ENCODE data around the gene TMEM144.
A peak's percentile ranks its signal among the peaks of the same experiment; 100 is the strongest.
"Not testable (repeated sequence)": the region's sequence is repeated elsewhere in the genome, so short reads cannot be mapped to it uniquely, and the experiment has no call there.

Gene TMEM144

DNA sequence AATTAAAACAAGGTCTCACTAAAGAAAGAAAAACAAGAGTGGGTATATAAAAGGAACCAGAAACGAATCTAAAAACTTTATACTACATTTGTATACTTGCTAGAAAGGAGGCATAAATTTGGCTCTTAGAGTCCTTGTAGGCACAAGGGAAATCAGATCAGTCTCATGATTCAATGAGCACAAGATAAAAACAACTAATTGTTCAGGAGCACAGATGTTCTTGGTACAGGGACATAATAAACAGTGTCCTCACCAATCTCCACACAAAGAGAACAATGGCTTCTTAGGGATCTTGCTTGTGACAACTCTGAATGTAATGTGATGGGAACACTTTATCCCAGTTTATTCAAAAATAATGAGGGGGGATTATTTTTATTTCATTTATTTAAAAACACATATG is 28.3 kb downstream of the TMEM144 start:
- DNase-seq = no peak

DNA sequence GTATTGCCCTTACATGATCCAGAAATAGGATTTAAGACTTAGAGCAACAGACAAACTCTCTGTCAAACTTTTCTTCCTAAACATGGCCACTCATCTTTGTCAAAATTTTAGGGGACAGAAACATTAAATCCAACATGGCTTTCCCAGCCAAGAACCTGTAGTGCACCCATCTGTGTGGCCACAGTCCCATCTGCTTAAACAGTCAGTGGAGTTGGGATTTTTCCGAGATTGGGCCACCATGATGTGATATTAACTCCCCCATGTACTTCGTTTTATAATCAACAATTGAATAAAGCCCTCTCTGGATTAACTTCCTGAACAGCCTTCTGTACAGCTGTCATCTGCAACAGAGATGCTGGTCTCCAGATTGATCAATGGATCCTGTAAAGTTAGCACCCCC is 28.9 kb downstream of the TMEM144 start:
- no peak for DNase-seq

- no peak for DNase-seq
These were observed 32.8 kb downstream of the TMEM144 start for GRCh38 chr4:158243071-158243470.

DNA sequence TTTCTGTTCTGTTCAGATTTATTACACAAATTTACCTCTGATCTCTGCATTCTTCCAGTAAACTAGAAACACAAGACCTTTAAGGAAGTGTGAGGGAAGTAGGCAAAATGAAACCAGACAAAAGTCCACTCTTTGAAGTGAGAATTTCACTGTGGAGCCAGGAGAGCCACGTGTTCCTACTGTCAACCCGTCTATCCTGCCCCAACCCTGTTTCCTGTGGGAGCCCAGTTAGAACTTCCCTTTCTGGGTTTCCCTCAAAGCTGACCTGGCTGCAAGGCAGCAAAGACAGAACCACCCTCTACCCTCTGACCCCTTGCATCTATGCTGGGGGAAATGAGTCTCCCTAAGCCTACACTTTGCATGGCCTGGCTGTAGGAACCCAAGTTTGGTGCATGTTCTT is 40.0 kb downstream of the TMEM144 start:
- no peak for DNase-seq

GRCh38 chr4:158253350-158253980 is 43.2 kb downstream of the TMEM144 start:
- peak; percentile 66 for DNase-seq

GRCh38 chr4:158254292-158254691 is 44.0 kb downstream of the TMEM144 start:
- no peak for DNase-seq

GRCh38 chr4:158255727-158256324 is 45.5 kb downstream of the TMEM144 start:
- peak; percentile 57 for DNase-seq

DNA sequence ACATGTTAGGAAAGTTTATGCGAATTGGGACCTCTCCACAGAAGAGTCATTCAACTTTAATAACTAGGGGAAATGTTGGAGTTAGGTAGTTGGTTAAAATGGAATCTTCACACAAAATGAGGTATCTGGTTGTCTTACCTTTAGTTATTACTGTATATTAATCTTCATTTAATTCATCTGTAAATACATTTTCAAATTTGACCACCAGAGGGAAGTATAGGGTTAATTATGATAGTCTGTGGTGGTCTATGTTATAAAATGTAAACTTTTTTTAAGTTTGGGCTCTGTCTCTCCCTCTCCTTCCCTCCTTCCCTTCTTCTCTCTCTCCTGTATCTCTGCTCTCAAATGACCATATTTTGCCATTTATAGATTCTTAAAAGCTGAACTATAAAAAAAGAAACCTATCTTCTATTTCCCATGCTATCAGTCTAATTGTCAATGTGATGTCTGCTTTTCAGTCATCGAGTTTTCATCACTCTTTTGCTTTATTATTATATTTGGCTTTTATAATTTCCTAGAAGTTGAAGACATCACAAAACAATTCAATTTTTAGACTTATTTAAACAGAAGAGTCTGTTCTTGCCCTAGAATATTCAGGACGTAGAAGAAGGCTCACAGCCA is 49.8 kb downstream of the TMEM144 start:
- peak; percentile 47 for DNase-seq

DNA sequence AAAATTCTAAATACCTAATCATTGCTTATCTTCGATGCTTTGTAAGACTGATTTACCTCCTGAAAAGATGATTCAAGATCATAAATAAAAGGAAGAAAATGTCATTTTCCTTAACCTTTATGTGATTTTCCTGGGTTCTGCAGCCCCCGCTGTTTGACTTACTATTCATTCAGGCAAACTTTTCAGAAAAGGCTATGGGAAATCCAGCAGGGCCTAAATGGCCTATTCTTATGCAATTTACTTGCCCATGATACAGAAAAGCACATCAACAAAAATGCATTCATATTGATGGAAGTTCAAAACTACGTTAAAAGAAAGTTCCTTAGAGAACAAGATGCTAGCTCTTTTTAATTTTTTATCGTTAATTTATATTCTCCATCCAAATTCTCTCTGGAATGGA is 51.2 kb downstream of the TMEM144 start:
- no peak for DNase-seq

DNA sequence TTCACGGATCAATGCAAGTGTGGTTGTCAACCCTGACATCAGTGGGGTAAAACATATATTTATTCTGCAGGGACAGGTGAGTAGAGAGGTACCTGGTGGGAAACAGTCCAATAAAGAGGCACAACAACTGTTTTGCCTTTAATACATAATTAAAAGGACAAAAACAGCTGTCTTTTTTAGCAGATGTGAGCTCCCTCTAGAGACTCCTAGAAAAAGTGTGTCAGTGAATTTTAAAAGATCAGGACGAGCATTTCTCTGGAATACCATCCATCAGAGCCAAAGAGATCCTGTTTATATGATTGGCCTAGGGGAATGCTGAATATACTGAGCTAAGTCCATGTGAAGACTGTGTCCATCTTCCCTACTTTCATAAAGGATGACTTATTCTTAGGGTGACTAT is 58.3 kb downstream of the TMEM144 start:
- no peak for DNase-seq

DNA sequence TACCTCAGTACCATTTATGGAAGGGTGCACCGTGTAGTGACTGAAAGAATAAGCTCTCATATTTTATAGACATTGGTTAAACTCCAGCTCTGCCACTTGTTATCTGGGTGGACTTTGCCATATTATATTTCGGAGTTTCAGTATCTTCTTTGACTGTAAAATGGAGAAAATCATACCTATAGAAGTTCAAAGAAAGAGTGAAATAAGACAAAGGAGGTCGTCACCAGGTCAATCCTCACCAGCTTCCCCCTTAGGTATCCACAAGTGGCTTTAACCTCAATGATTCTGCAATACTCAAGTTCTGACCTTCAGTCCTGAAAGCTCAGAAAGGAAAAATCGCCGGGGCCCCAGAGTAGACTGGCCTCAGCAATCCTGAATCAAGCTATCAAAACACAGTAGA is 64.3 kb downstream of the TMEM144 start:
- no peak for DNase-seq

DNA sequence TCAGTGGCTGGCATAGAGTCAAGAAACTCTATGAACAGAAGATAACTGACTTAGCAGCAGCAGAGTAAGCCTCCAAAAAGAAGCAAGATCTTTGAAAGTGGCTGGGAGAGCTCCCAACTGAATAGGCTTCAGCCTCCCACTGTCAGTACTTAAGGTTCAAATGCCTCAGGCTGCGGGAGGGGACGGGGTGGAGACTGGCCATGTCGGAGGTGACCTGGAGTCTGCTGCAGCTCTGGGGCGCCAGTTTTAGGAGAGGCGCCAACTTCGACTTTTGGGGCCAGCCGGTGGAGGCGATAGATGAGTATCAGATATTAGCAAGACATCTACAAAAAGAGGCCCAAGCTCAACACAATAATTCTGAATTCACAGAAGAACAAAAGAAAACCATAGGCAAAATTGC is 67.3 kb downstream of the TMEM144 start:
- no peak for DNase-seq

DNA sequence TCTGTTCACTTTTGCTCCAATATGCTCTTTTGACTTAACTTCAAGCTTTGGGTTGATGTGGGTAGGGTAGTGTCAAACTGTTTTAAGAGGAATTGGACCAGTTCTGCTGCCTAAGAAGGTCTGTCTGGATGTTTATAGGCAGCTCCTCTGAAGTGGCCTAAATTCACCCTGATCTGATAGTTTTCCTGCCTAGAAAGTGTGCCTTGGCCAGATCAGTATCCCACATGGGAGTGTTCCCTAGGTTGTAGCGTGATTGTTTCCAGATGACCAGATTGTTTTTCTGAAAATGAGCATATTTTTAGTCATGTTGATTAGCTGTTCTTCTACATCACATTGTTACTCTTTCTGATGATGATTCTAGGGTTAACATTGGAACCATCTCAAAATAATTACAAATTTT is 68.8 kb downstream of the TMEM144 start:
- not testable (repeated sequence) for DNase-seq

- DNase-seq = no peak
These were observed 70.6 kb downstream of the TMEM144 start for GRCh38 chr4:158280856-158281255.

DNA sequence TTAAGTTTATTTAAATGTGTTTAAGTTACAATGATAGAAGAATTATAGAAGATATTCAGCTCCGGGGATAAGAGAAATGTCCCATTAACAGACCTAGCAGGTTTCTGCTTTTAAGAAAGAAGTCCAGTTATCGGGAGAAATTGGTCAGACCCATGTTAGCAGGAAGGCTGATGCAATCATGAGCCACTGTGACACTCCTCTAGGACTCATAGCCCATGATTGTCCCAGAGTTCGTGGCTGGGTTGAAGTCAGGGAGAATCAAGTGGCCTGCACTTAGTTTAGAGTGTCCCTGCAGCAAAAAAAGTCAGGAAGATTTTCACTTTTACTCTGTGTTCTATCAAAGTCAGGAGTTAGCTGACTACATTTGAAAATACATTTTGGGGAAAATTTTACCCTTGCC is 72.0 kb downstream of the TMEM144 start:
- peak; percentile 57 for DNase-seq

DNA sequence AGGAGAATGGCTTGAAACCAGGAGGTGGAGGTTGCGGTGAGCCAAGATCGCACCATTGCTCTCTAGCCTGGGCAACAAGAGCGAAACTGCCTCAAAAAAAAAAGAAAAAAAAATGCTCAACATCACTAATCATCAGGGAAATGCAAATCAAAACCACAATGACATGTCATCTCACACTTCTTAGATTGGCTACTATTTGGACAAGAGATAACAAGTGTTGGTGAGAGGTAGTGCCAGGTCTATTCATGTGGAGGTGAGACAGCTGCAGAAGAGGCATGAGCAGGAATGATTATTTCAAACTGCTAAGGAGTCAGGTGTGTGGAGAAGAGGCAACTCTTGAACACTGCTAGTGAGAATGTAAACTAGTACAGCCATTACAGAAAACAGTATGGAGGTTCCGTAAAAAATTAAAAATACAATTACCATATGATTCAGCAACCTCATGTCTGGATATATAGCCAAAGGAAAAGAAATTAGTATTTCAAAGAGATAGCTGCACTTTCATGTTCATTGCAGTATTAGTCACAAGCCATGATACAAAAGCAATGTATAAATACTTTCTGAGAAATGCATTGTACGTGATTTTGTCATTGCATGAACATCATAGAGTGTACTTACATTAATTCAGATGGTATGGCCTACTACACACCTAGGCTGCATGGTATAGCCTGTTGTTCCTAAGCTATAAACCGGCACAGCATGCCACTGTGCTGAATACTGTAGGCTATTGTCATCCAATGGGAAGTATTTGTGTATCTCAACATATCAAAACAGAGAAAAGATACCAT is 75.3 kb downstream of the TMEM144 start:
- no peak for DNase-seq

DNA sequence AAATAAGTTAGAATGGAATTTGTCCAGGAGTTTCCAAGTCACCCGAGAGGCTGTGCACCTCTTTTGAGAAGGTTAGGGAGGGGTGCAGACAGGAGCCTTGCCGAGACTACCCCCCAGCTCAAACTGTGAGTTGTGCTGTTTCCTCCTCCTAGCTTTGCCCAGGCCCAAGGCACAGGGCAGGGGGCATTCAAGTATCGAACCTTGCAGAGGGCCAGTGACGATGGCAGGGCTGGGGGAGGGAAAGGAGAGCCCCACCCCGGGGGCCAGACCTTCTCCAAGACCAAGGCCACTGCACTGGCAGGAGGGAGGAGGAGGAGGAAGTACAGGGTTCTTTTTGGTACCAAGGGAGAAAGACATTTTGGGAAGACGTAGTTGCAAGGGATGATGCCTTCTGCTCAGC is 80.6 kb downstream of the TMEM144 start:
- no peak for DNase-seq

- DNase-seq = no peak
These were observed 81.2 kb downstream of the TMEM144 start for GRCh38 chr4:158291334-158292055.

GRCh38 chr4:158292156-158292555 is 81.9 kb downstream of the TMEM144 start:
- DNase-seq = no peak

- DNase-seq = no peak
These were observed 84.8 kb downstream of the TMEM144 start for GRCh38 chr4:158295053-158295452.

DNA sequence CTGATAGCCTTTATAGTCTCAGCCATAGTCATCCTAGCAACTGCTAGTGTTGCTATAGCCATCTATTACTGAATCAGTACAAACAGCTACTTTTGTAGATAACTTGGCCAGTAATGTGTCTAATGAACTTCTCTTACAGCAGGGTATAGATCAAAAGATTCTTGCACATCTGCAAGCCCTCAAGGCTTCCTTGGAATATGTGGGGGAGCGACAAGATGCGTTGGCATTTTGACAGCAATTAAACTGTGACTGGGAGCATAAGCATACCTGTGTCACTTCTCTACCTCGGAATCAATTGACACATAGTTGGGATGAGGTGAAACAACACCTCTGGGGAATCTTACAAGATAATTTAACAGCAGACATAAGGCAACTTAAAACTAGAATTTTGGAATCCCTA is 87.6 kb downstream of the TMEM144 start:
- no peak for DNase-seq

DNA sequence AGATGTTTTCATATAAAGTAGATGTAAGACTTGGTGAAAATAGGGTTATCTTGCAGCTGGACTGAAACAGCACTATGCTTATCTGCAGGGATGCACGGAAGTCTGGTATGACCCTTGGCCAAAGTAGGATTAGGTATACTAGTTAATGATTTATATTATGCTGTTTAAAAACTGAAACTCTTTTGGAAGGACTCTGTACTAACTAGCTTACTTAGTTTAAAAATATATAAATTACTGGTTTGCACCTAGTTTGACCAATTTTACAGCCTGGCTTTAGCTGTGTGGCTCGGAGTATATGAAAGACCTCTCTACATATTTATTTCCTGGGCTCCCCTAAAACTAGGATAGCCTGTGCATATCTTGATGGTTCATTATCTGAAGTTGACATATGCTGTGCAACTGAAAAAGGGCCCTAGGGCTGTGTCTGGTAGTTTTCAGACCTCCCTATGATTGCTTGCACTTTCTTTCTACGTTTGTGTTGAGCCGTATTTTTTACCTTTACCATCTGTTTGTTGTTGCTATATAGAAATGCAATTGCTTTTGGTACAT is 89.2 kb downstream of the TMEM144 start:
- no peak for DNase-seq

GRCh38 chr4:158300012-158300411 is 89.7 kb downstream of the TMEM144 start:
- DNase-seq = no peak
